AG10803 (cell line): ENCODE measurements around the gene LMAN2L.
"Not testable (repeated sequence)": the region's sequence is repeated elsewhere in the genome, so short reads cannot be mapped to it uniquely, and the experiment has no call there.

Experiments
- DNase-seq: peaks from one replicate; pipeline ENCODE4 v3.0.0; 2010; ENCODE audit warnings: low read depth
- H3K4me3 ChIP-seq: 2 replicates; pipeline ENCODE4 v1.5.1; 2011; ENCODE audit warnings: mild to moderate bottlenecking, low read length, control low read depth
- TF ChIP-seq, protein P1 (sequence below): conservative IDR thresholded peaks from 2 replicates; pipeline ENCODE4 v1.5.1; 2011; ENCODE audit warnings: mild to moderate bottlenecking, low read length, control low read depth, inconsistent platforms

LMAN2L gene

GRCh38 chr2:96679848-96680247 lies 60.0 kb downstream of the LMAN2L start:
- TF ChIP-seq, protein P1, sequence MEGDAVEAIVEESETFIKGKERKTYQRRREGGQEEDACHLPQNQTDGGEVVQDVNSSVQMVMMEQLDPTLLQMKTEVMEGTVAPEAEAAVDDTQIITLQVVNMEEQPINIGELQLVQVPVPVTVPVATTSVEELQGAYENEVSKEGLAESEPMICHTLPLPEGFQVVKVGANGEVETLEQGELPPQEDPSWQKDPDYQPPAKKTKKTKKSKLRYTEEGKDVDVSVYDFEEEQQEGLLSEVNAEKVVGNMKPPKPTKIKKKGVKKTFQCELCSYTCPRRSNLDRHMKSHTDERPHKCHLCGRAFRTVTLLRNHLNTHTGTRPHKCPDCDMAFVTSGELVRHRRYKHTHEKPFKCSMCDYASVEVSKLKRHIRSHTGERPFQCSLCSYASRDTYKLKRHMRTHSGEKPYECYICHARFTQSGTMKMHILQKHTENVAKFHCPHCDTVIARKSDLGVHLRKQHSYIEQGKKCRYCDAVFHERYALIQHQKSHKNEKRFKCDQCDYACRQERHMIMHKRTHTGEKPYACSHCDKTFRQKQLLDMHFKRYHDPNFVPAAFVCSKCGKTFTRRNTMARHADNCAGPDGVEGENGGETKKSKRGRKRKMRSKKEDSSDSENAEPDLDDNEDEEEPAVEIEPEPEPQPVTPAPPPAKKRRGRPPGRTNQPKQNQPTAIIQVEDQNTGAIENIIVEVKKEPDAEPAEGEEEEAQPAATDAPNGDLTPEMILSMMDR: no peak
- H3K4me3 ChIP-seq: no peak overlapping the region
- DNase-seq: no peak

DNA sequence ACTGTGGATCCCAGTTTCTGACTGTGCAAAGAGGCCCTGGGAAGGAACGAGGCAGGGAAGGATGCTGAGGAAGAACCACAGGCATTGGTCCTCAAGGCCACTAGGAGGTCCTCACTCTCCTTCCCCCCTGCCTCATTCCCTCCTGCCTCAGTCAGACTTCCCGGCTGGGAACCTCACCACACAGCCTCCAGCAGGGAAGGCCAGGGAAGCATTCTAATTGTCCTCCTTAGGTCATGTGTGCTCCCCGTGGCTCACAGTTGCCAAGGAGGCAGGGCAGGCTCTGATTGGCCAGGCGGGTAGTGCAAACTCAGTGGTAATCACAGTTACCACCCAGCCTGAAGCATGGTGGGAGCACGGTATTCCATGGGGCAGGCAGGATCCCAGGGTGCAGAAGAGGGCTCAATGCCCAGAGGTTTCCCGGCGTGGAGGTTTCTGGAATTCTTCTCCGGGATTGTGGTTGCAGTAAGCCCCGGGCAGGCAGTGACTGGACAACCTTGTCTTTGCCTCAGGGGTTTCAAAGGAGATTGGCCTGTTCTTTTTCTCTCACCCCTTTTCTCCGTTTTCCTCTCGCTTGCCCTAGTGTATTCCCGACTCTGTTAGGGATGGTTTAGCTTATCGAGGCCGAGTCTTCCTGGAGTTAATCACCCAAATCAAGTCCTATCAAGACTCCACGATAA lies 70.2 kb downstream of the LMAN2L start:
- TF ChIP-seq, protein P1: no peak
- no peak for DNase-seq
- H3K4me3 ChIP-seq: no peak overlapping the region

DNA sequence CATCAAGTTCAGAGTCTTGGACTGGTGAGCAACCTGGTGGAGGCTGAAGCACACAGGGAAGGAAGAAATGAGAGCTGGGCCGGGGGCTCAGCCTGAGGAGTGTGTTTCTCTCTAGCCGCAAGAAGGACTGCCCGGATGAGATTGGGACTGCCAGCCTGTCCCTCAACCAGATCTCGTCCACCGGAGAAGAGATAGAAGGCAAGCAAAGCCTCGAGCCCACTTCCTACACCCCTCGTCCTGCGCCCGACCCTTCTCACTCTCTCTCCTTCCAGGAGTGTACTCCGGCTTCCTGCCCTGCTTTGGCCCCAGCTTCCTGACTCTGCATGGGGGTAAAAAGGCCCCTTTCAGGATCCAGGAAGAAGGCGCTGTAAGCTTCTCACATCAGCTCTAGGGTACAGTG lies 71.1 kb downstream of the LMAN2L start:
- DNase-seq: no peak
- H3K4me3 ChIP-seq: no peak overlapping the region
- TF ChIP-seq, protein P1: no peak

GRCh38 chr2:96665717-96666116 lies 74.1 kb downstream of the LMAN2L start:
- not testable (repeated sequence) for H3K4me3 ChIP-seq, DNase-seq

GRCh38 chr2:96665083-96665569 lies 74.7 kb downstream of the LMAN2L start:
- TF ChIP-seq, protein P1: no peak
- peak; percentile 99 for DNase-seq
- H3K4me3 ChIP-seq: no peak overlapping the region

GRCh38 chr2:96664366-96664925 lies 75.4 kb downstream of the LMAN2L start:
- no peak overlapping the region for H3K4me3 ChIP-seq
- no peak for DNase-seq
- TF ChIP-seq, protein P1: no peak

- TF ChIP-seq, protein P1: no peak
- DNase-seq: no peak
- H3K4me3 ChIP-seq: no peak overlapping the region
Measured at GRCh38 chr2:96663829-96664228, 76.0 kb downstream of the LMAN2L start.
